ENCODE results near the gene BCLAF1.

The BCLAF1 gene

GRCh38 chr6:136324686-136325380, 35.2 kb upstream of the BCLAF1 start:
- H3K4me3 ChIP-seq (ENCODE audit: low read depth, low read length): no peak overlapping the region
- in situ Hi-C loops (cut with HindIII; ENCODE audit: low sequenced_read_pairs): no loop called here
- TF ChIP-seq CTCF (IDR thresholded peaks at IDR 0.05; ENCODE audit: low read depth, low read length, missing control alignments): no peak
- no peak for DNase-seq (ENCODE audit: low read depth)

- H3K4me3 ChIP-seq (ENCODE audit: low read depth, low read length): no peak overlapping the region
- in situ Hi-C loops (cut with HindIII; ENCODE audit: low sequenced_read_pairs): no loop called here
- TF ChIP-seq CTCF (IDR thresholded peaks at IDR 0.05; ENCODE audit: low read depth, low read length, missing control alignments): no peak
- peak; percentile 68 for DNase-seq (ENCODE audit: low read depth)
Observed at GRCh38 chr6:136323431-136324112, 33.9 kb upstream of the BCLAF1 start.

- no peak overlapping the region for H3K4me3 ChIP-seq (ENCODE audit: low read depth, low read length)
- in situ Hi-C loops (cut with HindIII; ENCODE audit: low sequenced_read_pairs): no loop called here
- DNase-seq (ENCODE audit: low read depth): no peak
- no peak for TF ChIP-seq CTCF (IDR thresholded peaks at IDR 0.05; ENCODE audit: low read depth, low read length, missing control alignments)
Observed at GRCh38 chr6:136319732-136320131, 30.1 kb upstream of the BCLAF1 start.

GRCh38 chr6:136318676-136319075, 29.0 kb upstream of the BCLAF1 start:
- in situ Hi-C loops (cut with HindIII; ENCODE audit: low sequenced_read_pairs): no loop called here
- TF ChIP-seq CTCF (IDR thresholded peaks at IDR 0.05; ENCODE audit: low read depth, low read length, missing control alignments): no peak
- DNase-seq (ENCODE audit: low read depth): no peak
- no peak overlapping the region for H3K4me3 ChIP-seq (ENCODE audit: low read depth, low read length)

- in situ Hi-C loops (cut with HindIII; ENCODE audit: low sequenced_read_pairs): no loop called here
- H3K4me3 ChIP-seq (ENCODE audit: low read depth, low read length): no peak overlapping the region
Observed at GRCh38 chr6:136317971-136318370, 28.3 kb upstream of the BCLAF1 start.

More at GRCh38 chr6:136317971-136318370, 28.3 kb upstream of the BCLAF1 start:
- TF ChIP-seq CTCF (IDR thresholded peaks at IDR 0.05; ENCODE audit: low read depth, low read length, missing control alignments): no peak
- no peak for DNase-seq (ENCODE audit: low read depth)
